Retina (tissue), 1 donor: ENCODE results near the gene ULK4.
"Not testable (repeated sequence)": the region's sequence is repeated elsewhere in the genome, so short reads cannot be mapped to it uniquely, and the experiment has no call there.

Source experiments
- DNase-seq: peaks from one replicate; pipeline ENCODE4 v3.0.0-alpha.2; 2016

Gene ULK4

GRCh38 chr3:41290306-41290705, 671.6 kb downstream of the ULK4 start:
- DNase-seq = no peak

- DNase-seq = no peak
Observed at GRCh38 chr3:41288785-41289184, 673.1 kb downstream of the ULK4 start.

- DNase-seq = no peak
Observed at GRCh38 chr3:41286305-41286704, 675.6 kb downstream of the ULK4 start.

- not testable (repeated sequence) for DNase-seq
Observed at GRCh38 chr3:41284934-41285333, 677.0 kb downstream of the ULK4 start.

- no peak for DNase-seq
Observed at GRCh38 chr3:41277790-41278465, 684.0 kb downstream of the ULK4 start.

- DNase-seq = no peak
Observed at GRCh38 chr3:41276191-41276590, 685.7 kb downstream of the ULK4 start.

- DNase-seq = no peak
Observed at GRCh38 chr3:41274944-41275668, 686.8 kb downstream of the ULK4 start.

- DNase-seq = no peak
Observed at GRCh38 chr3:41272667-41273066, 689.2 kb downstream of the ULK4 start.

- DNase-seq = no peak
Observed at GRCh38 chr3:41267975-41268640, 693.8 kb downstream of the ULK4 start.

- DNase-seq = no peak
Observed at GRCh38 chr3:41265823-41266273, 696.1 kb downstream of the ULK4 start.

- DNase-seq = no peak
Observed at GRCh38 chr3:41265011-41265545, 696.8 kb downstream of the ULK4 start.

GRCh38 chr3:41260063-41260450, 701.8 kb downstream of the ULK4 start:
- no peak for DNase-seq

- no peak for DNase-seq
Observed at GRCh38 chr3:41259449-41260062, 702.3 kb downstream of the ULK4 start.

- DNase-seq = no peak
Observed at GRCh38 chr3:41258239-41258800, 703.6 kb downstream of the ULK4 start.

GRCh38 chr3:41251593-41251992, 710.3 kb downstream of the ULK4 start:
- no peak for DNase-seq

GRCh38 chr3:41250825-41251224, 711.1 kb downstream of the ULK4 start:
- no peak for DNase-seq

- no peak for DNase-seq
Observed at GRCh38 chr3:41249318-41249717, 712.6 kb downstream of the ULK4 start.

GRCh38 chr3:41248525-41248924, 713.4 kb downstream of the ULK4 start:
- DNase-seq = no peak

GRCh38 chr3:41247055-41248004, 714.6 kb downstream of the ULK4 start:
- no peak for DNase-seq

GRCh38 chr3:41244620-41245336, 717.1 kb downstream of the ULK4 start:
- no peak for DNase-seq

GRCh38 chr3:41243183-41243582, 718.7 kb downstream of the ULK4 start:
- DNase-seq = no peak
